ENCODE measurements around the gene TENT4B.

- TF ChIP-seq CTCF (IDR thresholded peaks at IDR 0.05) (no peak), EZH2phosphoT487 (IDR thresholded peaks at IDR 0.05) (no peak)
Observed at GRCh38 chr16:50228364-50228868, 75.3 kb downstream of the TENT4B start.

Measured in neural progenitor cell (in vitro differentiated cells).